ENCODE measurements around the gene BRCC3.

Gene BRCC3

DNA sequence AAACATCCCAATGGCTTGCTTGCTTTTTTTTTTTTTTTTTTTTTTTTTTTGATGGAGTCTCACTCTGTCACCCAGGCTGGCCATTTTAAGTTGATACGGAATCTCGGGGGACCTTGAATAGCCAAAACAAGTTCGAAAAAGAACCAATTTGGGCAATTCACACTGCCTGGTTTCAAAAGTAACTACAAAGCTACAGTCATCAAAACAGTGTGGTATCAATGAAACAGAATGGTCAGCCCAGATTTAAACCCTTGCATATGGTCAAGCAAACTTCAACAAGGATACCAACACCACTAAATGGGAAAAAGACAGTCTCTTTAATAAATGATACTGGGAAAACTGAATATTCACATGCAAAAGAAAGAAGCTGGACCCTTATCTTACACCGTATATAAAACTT is 41.8 kb downstream of the BRCC3 start:
- DNase-seq (ENCODE audit: low spot score), result no peak
- Histone ChIP-seq H2AFZ (ENCODE audit: low read length) (no peak overlapping the region), H3K36me3 (replicated peaks in 1 of 2; ENCODE audit: control insufficient read depth in 2 of 2, insufficient read depth in 2 of 2, low read length in 2 of 2) (peaks cover 0 to 21% of the 10 kb centered on the region in 2 donors), H2BK12ac (ENCODE audit: low read length) (no peak overlapping the region), H2BK5ac (ENCODE audit: low read length) (no peak overlapping the region), H3K9ac (ENCODE audit: low read depth, low read length, poor library complexity) (no peak overlapping the region), H3K23ac (ENCODE audit: low read depth, low read length, poor library complexity) (no peak overlapping the region), H3K4ac (ENCODE audit: low read length) (no peak overlapping the region), H2BK15ac (ENCODE audit: low read length) (no peak overlapping the region), H3K4me3 (ENCODE audit: low read length in 2 of 2) (no peak overlapping the region), H3K18ac (ENCODE audit: low read length) (no peak overlapping the region), H4K8ac (ENCODE audit: low read depth, low read length) (no peak overlapping the region), H2BK120ac (ENCODE audit: low read depth, low read length) (no peak overlapping the region), H3K9me3 (replicated peaks in 1 of 2; ENCODE audit: control insufficient read depth in 2 of 2, insufficient read depth in 1 of 2, low read depth in 1 of 2, low read length in 2 of 2) (peaks cover 0 to 12% of the 10 kb centered on the region in 2 donors), H2AK5ac (ENCODE audit: low read depth, low read length) (no peak overlapping the region), H4K91ac (ENCODE audit: low read depth, low read length, poor library complexity) (no peak overlapping the region), H3K4me1 (ENCODE audit: control insufficient read depth in 2 of 2, insufficient read depth in 1 of 2, low read depth in 1 of 2, low read length in 2 of 2) (no peaks in the 10 kb centered on the region), H3K27ac (replicated peaks; ENCODE audit: low read length) (no peak overlapping the region), H3K4me2 (ENCODE audit: insufficient read depth, low read length, poor library complexity, severe bottlenecking) (no peak overlapping the region), H3K79me1 (ENCODE audit: low read depth, low read length) (no peaks in the 10 kb centered on the region), H3K27me3 (ENCODE audit: control insufficient read depth in 3 of 3, insufficient read depth in 3 of 3, low read depth in 1 of 3, low read length in 3 of 3) (no peaks in the 10 kb centered on the region), H3K14ac (ENCODE audit: low read length) (no peak overlapping the region)
- WGBS, 2 donors (ENCODE audit: extremely low coverage in 2 of 2, insufficient read length in 2 of 2, insufficient replicate concordance in 1 of 2), result no CpG with 5 or more reads among the region's 4 CpGs

DNA sequence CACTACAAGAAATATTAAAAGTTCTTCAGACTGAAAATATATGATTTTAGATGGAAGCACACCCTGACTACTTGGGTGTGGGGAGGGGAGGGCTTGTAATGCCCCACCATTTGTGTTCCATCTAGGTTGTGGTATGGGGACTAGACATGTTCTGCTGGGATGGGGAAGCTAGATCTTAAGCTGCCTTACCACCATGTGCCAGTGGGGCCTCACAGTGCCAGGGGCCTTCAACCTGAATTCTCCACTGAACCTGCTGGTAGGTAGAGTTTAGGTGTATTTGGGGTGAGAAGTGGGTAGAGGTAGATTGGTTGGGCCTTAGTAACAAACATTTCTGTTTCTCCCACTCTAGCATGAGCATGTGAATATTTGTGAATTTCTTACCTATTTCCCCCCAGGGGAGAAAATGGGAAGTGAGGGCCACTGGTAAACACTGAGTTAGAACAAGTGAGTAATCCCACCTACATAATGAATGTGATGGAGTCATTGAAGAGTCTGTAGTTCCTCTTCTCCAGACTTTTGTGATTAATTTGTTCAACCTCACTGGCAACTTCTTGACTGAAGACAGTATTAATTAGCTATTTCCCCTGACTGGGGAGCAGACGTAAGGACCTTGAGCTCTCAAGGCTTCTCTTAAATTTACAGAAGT is 44.0 kb downstream of the BRCC3 start:
- Histone ChIP-seq H4K91ac (ENCODE audit: low read depth, low read length, poor library complexity) (no peak overlapping the region), H3K18ac (ENCODE audit: low read length) (no peak overlapping the region), H3K4me2 (ENCODE audit: insufficient read depth, low read length, poor library complexity, severe bottlenecking) (no peak overlapping the region), H2AFZ (ENCODE audit: low read length) (no peak overlapping the region), H3K4me1 (ENCODE audit: control insufficient read depth in 2 of 2, insufficient read depth in 1 of 2, low read depth in 1 of 2, low read length in 2 of 2) (no peaks in the 10 kb centered on the region), H3K36me3 (replicated peaks in 1 of 2; ENCODE audit: control insufficient read depth in 2 of 2, insufficient read depth in 2 of 2, low read length in 2 of 2) (peaks cover 0 to 34% of the 10 kb centered on the region in 2 donors), H3K79me1 (ENCODE audit: low read depth, low read length) (no peaks in the 10 kb centered on the region), H2BK5ac (ENCODE audit: low read length) (no peak overlapping the region), H3K27ac (replicated peaks; ENCODE audit: low read length) (no peak overlapping the region), H2BK120ac (ENCODE audit: low read depth, low read length) (no peak overlapping the region), H4K8ac (ENCODE audit: low read depth, low read length) (no peak overlapping the region), H3K14ac (ENCODE audit: low read length) (no peak overlapping the region), H3K27me3 (ENCODE audit: control insufficient read depth in 3 of 3, insufficient read depth in 3 of 3, low read depth in 1 of 3, low read length in 3 of 3) (no peaks in the 10 kb centered on the region), H3K9ac (ENCODE audit: low read depth, low read length, poor library complexity) (no peak overlapping the region), H3K4me3 (ENCODE audit: low read length in 2 of 2) (no peak overlapping the region), H3K23ac (ENCODE audit: low read depth, low read length, poor library complexity) (no peak overlapping the region), H3K9me3 (replicated peaks in 1 of 2; ENCODE audit: control insufficient read depth in 2 of 2, insufficient read depth in 1 of 2, low read depth in 1 of 2, low read length in 2 of 2) (peaks cover 0 to 12% of the 10 kb centered on the region in 2 donors), H2BK12ac (ENCODE audit: low read length) (no peak overlapping the region), H2AK5ac (ENCODE audit: low read depth, low read length) (no peak overlapping the region), H2BK15ac (ENCODE audit: low read length) (no peak overlapping the region), H3K4ac (ENCODE audit: low read length) (no peak overlapping the region)
- no CpG with 5 or more reads among the region's 1 CpG for WGBS, 2 donors (ENCODE audit: extremely low coverage in 2 of 2, insufficient read length in 2 of 2, insufficient replicate concordance in 1 of 2)
- DNase-seq (ENCODE audit: low spot score), result no peak

DNA sequence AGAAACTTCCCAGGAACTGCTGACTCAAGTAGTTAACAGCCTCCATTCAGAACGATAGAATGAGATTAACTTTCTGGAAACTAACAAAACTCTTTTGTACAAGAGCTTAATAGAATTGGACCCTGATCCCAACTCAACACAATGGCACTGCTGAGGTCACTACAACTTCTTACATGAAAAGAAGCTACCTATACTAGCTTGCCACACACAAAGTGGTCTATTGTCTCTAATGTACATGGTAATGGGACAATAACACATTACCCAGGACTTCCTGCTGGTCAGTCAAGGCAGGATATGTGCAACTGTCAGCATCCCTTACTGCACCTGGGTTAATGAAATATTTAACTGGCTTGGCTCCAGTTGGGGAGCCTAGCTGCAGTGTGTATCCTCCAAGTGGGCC is 56.2 kb downstream of the BRCC3 start:
- Histone ChIP-seq H2BK5ac (ENCODE audit: low read length) (no peak overlapping the region), H3K14ac (ENCODE audit: low read length) (no peak overlapping the region), H2BK120ac (ENCODE audit: low read depth, low read length) (no peak overlapping the region), H3K4me2 (ENCODE audit: insufficient read depth, low read length, poor library complexity, severe bottlenecking) (no peak overlapping the region), H3K36me3 (replicated peaks in 1 of 2; ENCODE audit: control insufficient read depth in 2 of 2, insufficient read depth in 2 of 2, low read length in 2 of 2) (peaks cover 0 to 3% of the 10 kb centered on the region in 2 donors), H4K91ac (ENCODE audit: low read depth, low read length, poor library complexity) (no peak overlapping the region), H2AFZ (ENCODE audit: low read length) (no peak overlapping the region), H3K27me3 (ENCODE audit: control insufficient read depth in 3 of 3, insufficient read depth in 3 of 3, low read depth in 1 of 3, low read length in 3 of 3) (no peaks in the 10 kb centered on the region), H2BK15ac (ENCODE audit: low read length) (no peak overlapping the region), H3K9me3 (replicated peaks in 1 of 2; ENCODE audit: control insufficient read depth in 2 of 2, insufficient read depth in 1 of 2, low read depth in 1 of 2, low read length in 2 of 2) (peaks cover 0 to 2% of the 10 kb centered on the region in 2 donors), H3K79me1 (ENCODE audit: low read depth, low read length) (no peaks in the 10 kb centered on the region), H3K4me3 (ENCODE audit: low read length in 2 of 2) (no peak overlapping the region), H3K23ac (ENCODE audit: low read depth, low read length, poor library complexity) (no peak overlapping the region), H4K8ac (ENCODE audit: low read depth, low read length) (no peak overlapping the region), H3K4me1 (ENCODE audit: control insufficient read depth in 2 of 2, insufficient read depth in 1 of 2, low read depth in 1 of 2, low read length in 2 of 2) (no peaks in the 10 kb centered on the region), H3K27ac (replicated peaks; ENCODE audit: low read length) (no peak overlapping the region), H3K9ac (ENCODE audit: low read depth, low read length, poor library complexity) (no peak overlapping the region), H3K4ac (ENCODE audit: low read length) (no peak overlapping the region), H2BK12ac (ENCODE audit: low read length) (no peak overlapping the region), H2AK5ac (ENCODE audit: low read depth, low read length) (no peak overlapping the region), H3K18ac (ENCODE audit: low read length) (no peak overlapping the region)
- DNase-seq (ENCODE audit: low spot score), result no peak
- no CpG with 5 or more reads among the region's 1 CpG for WGBS, 2 donors (ENCODE audit: extremely low coverage in 2 of 2, insufficient read length in 2 of 2, insufficient replicate concordance in 1 of 2)

DNA sequence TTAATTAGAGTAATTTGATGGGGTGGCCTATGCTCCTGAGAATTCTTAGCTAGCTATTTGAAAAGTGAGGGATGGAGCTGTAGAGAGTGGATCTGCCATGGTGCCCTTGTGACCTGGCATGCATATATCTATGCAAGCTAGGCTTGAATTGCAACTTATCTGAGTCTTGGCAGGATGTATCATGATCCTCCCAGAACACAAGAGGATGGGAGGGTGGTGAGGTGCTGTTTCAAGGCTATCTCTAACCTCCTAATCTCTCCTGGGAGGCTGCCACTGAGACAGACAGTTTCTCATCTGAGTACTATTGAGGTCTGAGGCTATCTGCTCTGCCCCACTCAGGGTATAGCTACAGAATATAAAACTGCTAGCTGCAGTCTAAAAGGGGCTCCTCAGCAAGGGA is 56.6 kb downstream of the BRCC3 start:
- Histone ChIP-seq H4K91ac (ENCODE audit: low read depth, low read length, poor library complexity) (no peak overlapping the region), H3K4me1 (ENCODE audit: control insufficient read depth in 2 of 2, insufficient read depth in 1 of 2, low read depth in 1 of 2, low read length in 2 of 2) (no peaks in the 10 kb centered on the region), H2AFZ (ENCODE audit: low read length) (no peak overlapping the region), H2AK5ac (ENCODE audit: low read depth, low read length) (no peak overlapping the region), H3K36me3 (replicated peaks in 1 of 2; ENCODE audit: control insufficient read depth in 2 of 2, insufficient read depth in 2 of 2, low read length in 2 of 2) (peaks cover 0 to 3% of the 10 kb centered on the region in 2 donors), H3K4ac (ENCODE audit: low read length) (no peak overlapping the region), H3K27me3 (ENCODE audit: control insufficient read depth in 3 of 3, insufficient read depth in 3 of 3, low read depth in 1 of 3, low read length in 3 of 3) (no peaks in the 10 kb centered on the region), H2BK5ac (ENCODE audit: low read length) (no peak overlapping the region), H3K4me3 (ENCODE audit: low read length in 2 of 2) (no peak overlapping the region), H2BK15ac (ENCODE audit: low read length) (no peak overlapping the region), H3K4me2 (ENCODE audit: insufficient read depth, low read length, poor library complexity, severe bottlenecking) (no peak overlapping the region), H3K18ac (ENCODE audit: low read length) (no peak overlapping the region), H2BK12ac (ENCODE audit: low read length) (no peak overlapping the region), H3K27ac (replicated peaks; ENCODE audit: low read length) (no peak overlapping the region), H4K8ac (ENCODE audit: low read depth, low read length) (no peak overlapping the region), H3K14ac (ENCODE audit: low read length) (no peak overlapping the region), H3K23ac (ENCODE audit: low read depth, low read length, poor library complexity) (no peak overlapping the region), H3K9ac (ENCODE audit: low read depth, low read length, poor library complexity) (no peak overlapping the region), H3K9me3 (replicated peaks in 1 of 2; ENCODE audit: control insufficient read depth in 2 of 2, insufficient read depth in 1 of 2, low read depth in 1 of 2, low read length in 2 of 2) (peaks cover 0 to 2% of the 10 kb centered on the region in 2 donors), H3K79me1 (ENCODE audit: low read depth, low read length) (no peaks in the 10 kb centered on the region), H2BK120ac (ENCODE audit: low read depth, low read length) (no peak overlapping the region)
- DNase-seq (ENCODE audit: low spot score), result no peak
